GM21723 (cell line): ENCODE data around the gene ARHGEF25.

Source experiments
- ATAC-seq: cut with Tn5 transposase; IDR thresholded peaks from one replicate; pipeline ENCODE4 v1.9.1; 2021; ENCODE audit warnings: mild to moderate bottlenecking, moderate library complexity; ENCODE audit not compliant: unreplicated experiment

ARHGEF25 gene

GRCh38 chr12:57620936-57621496 is 9.8 kb downstream of the ARHGEF25 start:
- no peak for ATAC-seq

- ATAC-seq: no peak
These were observed 10.5 kb downstream of the ARHGEF25 start for GRCh38 chr12:57621497-57622292.

- no peak for ATAC-seq
These were observed 11.3 kb downstream of the ARHGEF25 start for GRCh38 chr12:57622293-57623245.

- ATAC-seq: no peak
These were observed 12.2 kb downstream of the ARHGEF25 start for GRCh38 chr12:57623385-57623784.

GRCh38 chr12:57623811-57624390 is 12.7 kb downstream of the ARHGEF25 start:
- no peak for ATAC-seq

GRCh38 chr12:57624441-57625220 is 13.4 kb downstream of the ARHGEF25 start:
- ATAC-seq: no peak

- no peak for ATAC-seq
These were observed 14.2 kb downstream of the ARHGEF25 start for GRCh38 chr12:57625261-57626032.

- ATAC-seq: no peak
These were observed 15.1 kb downstream of the ARHGEF25 start for GRCh38 chr12:57626111-57626920.

GRCh38 chr12:57626921-57627445 is 15.7 kb downstream of the ARHGEF25 start:
- ATAC-seq: no peak

- ATAC-seq: no peak
These were observed 16.5 kb downstream of the ARHGEF25 start for GRCh38 chr12:57627501-57628279.

- ATAC-seq: no peak
These were observed 17.3 kb downstream of the ARHGEF25 start for GRCh38 chr12:57628280-57629191.

GRCh38 chr12:57629897-57630471 is 18.7 kb downstream of the ARHGEF25 start:
- ATAC-seq: no peak

GRCh38 chr12:57630891-57631433 is 19.7 kb downstream of the ARHGEF25 start:
- no peak for ATAC-seq

GRCh38 chr12:57631566-57632072 is 20.4 kb downstream of the ARHGEF25 start:
- no peak for ATAC-seq

GRCh38 chr12:57632073-57632957 is 21.1 kb downstream of the ARHGEF25 start:
- ATAC-seq: peak; percentile 32
